ENCODE results near the gene C16orf54. TPM values are rescaled to one million over a fixed set of nuclear protein-coding genes. Genes with fewer than 3 reads are reported as not detected.
"Not testable (repeated sequence)": the region's sequence is repeated elsewhere in the genome, so short reads cannot be mapped to it uniquely, and the experiment has no call there.

Gene C16orf54
- total and polyA plus RNA-seq, 2 donors (not counting 3 experiments of a cell fraction or from before 2014, with no cell fraction given), result not detected

- no peak overlapping the region for H3K4me3 ChIP-seq (replicated peaks in 1 of 3; ENCODE audit: insufficient read depth in 1 of 3, low read depth in 1 of 3, low read length in 3 of 3)
- ChIA-PET CTCF (no interaction called here), POLR2A (no interaction called here)
- TF ChIP-seq MAX (IDR thresholded peaks at IDR 0.05; ENCODE audit: insufficient read depth, insufficient read length) (no peak), FOS (IDR thresholded peaks at IDR 0.05; ENCODE audit: borderline replicate concordance, insufficient read depth, low read length) (no peak), GATA2 (IDR thresholded peaks at IDR 0.05; ENCODE audit: insufficient read depth, insufficient read length, low read depth, low read length) (no peak), JUN (IDR thresholded peaks at IDR 0.05; ENCODE audit: borderline replicate concordance, insufficient read depth, insufficient read length, low read depth) (no peak), POLR2A (IDR thresholded peaks at IDR 0.05; ENCODE audit: low read depth, low read length) (no peak), MYC (IDR thresholded peaks at IDR 0.05; ENCODE audit: low read depth, low read length) (no peak), POLR2AphosphoS5 (IDR thresholded peaks at IDR 0.05; ENCODE audit: insufficient read depth, low read depth, low read length) (no peak), CTCF (IDR thresholded peaks at IDR 0.05; ENCODE audit: extremely low read depth in 1 of 2, insufficient read depth in 1 of 2, low read depth in 1 of 2, low read length in 2 of 2) (no peak), EZH2 (IDR thresholded peaks at IDR 0.05; ENCODE audit: borderline replicate concordance, low read depth, low read length, severe bottlenecking) (no peak)
- H3K27me3 ChIP-seq (ENCODE audit: control insufficient read depth in 2 of 2, insufficient read depth in 2 of 2, low read length in 2 of 2), result no peaks in the 10 kb centered on the region
- no peak overlapping the region for H2AFZ ChIP-seq (ENCODE audit: low read depth, low read length)
- no peak overlapping the region for H3K27ac ChIP-seq (ENCODE audit: insufficient read depth, low read depth, low read length)
- H4K20me1 ChIP-seq (replicated peaks; ENCODE audit: control insufficient read depth, extremely low read depth, insufficient read depth, low read length), result no peaks in the 10 kb centered on the region
- H3K79me2 ChIP-seq (ENCODE audit: control insufficient read depth, insufficient read depth, low read length), result no peaks in the 10 kb centered on the region
- no TSS peak for BruUV-seq (replicated peaks)
- dilution Hi-C loops (cut with MboI; ENCODE audit: extremely low pct_ligation_motif_present, low sequenced_read_pairs) (no loop called here), intact Hi-C loops (cut with micrococcal nuclease) (no loop called here)
- FAIRE-seq (no peak), DNase-seq (ENCODE audit: low read depth, low spot score) (no peak)
- no peaks in the 10 kb centered on the region for H3K4me1 ChIP-seq (ENCODE audit: control insufficient read depth, extremely low read depth, insufficient read depth, low read length)
- H3K36me3 ChIP-seq (ENCODE audit: control insufficient read depth in 2 of 2, extremely low read depth in 1 of 2, insufficient read depth in 2 of 2, low read length in 2 of 2), result no peaks in the 10 kb centered on the region
- no peak overlapping the region for H3K4me2 ChIP-seq (ENCODE audit: insufficient read depth, low read length)
- no peak overlapping the region for H3K9ac ChIP-seq (replicated peaks; ENCODE audit: extremely low read depth, insufficient read depth, low read length)
- no peaks in the 10 kb centered on the region for H3K9me3 ChIP-seq (replicated peaks; ENCODE audit: control insufficient read depth, insufficient read depth, low read length)
- no peaks in the 10 kb centered on the region for H3K9me1 ChIP-seq (replicated peaks; ENCODE audit: control insufficient read depth, extremely low read depth, insufficient read depth, low read length)
Measured at GRCh38 chr16:29761882-29762281, 16.1 kb upstream of the C16orf54 start.

DNA sequence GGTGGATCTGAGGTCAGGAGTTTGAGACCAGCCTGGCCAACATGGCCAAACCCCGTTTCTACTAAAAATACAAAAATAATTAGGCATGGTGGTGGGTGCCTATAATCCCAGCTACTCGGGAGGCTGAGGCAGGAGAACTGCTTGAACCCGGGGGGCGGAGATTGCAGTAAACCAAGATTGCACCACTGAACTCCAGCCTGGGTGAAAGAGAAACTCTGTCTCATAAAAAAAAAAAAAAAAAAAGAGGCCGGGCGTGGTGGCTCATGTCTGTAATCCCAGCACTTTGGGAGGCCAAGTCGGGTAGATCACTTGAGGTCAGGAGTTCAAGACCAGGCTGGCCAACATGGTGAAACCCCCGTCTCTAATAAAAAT lies 15.5 kb upstream of the C16orf54 start:
- H3K9me1 ChIP-seq (replicated peaks; ENCODE audit: control insufficient read depth, extremely low read depth, insufficient read depth, low read length); H3K4me3 ChIP-seq (replicated peaks in 1 of 3; ENCODE audit: insufficient read depth in 1 of 3, low read depth in 1 of 3, low read length in 3 of 3); H3K27me3 ChIP-seq (ENCODE audit: control insufficient read depth in 2 of 2, insufficient read depth in 2 of 2, low read length in 2 of 2); FAIRE-seq; BruUV-seq (replicated peaks); H3K36me3 ChIP-seq (ENCODE audit: control insufficient read depth in 2 of 2, extremely low read depth in 1 of 2, insufficient read depth in 2 of 2, low read length in 2 of 2); H3K27ac ChIP-seq (ENCODE audit: insufficient read depth, low read depth, low read length); H3K9ac ChIP-seq (replicated peaks; ENCODE audit: extremely low read depth, insufficient read depth, low read length); H4K20me1 ChIP-seq (replicated peaks; ENCODE audit: control insufficient read depth, extremely low read depth, insufficient read depth, low read length); CTCF ChIA-PET; POLR2A ChIA-PET; intact Hi-C loops (cut with micrococcal nuclease); dilution Hi-C loops (cut with MboI; ENCODE audit: extremely low pct_ligation_motif_present, low sequenced_read_pairs); H3K4me1 ChIP-seq (ENCODE audit: control insufficient read depth, extremely low read depth, insufficient read depth, low read length); DNase-seq (ENCODE audit: low read depth, low spot score); H2AFZ ChIP-seq (ENCODE audit: low read depth, low read length); H3K4me2 ChIP-seq (ENCODE audit: insufficient read depth, low read length); H3K9me3 ChIP-seq (replicated peaks; ENCODE audit: control insufficient read depth, insufficient read depth, low read length); H3K79me2 ChIP-seq (ENCODE audit: control insufficient read depth, insufficient read depth, low read length): not testable (repeated sequence)
